GM19043 (cell line): ENCODE measurements around the gene PHTF2.
"Not testable (repeated sequence)": the region's sequence is repeated elsewhere in the genome, so short reads cannot be mapped to it uniquely, and the experiment has no call there.

ENCODE experiments used
- ATAC-seq: cut with Tn5 transposase; IDR thresholded peaks from one replicate; pipeline ENCODE4 v1.9.1; 2021; ENCODE audit warnings: low read depth; ENCODE audit not compliant: unreplicated experiment

The PHTF2 gene

GRCh38 chr7:77826300-77826699, 27.7 kb downstream of the PHTF2 start:
- no peak for ATAC-seq

- no peak for ATAC-seq
Measured at GRCh38 chr7:77827999-77828398, 29.4 kb downstream of the PHTF2 start.

GRCh38 chr7:77830649-77831355, 32.2 kb downstream of the PHTF2 start:
- ATAC-seq: no peak

GRCh38 chr7:77831481-77831880, 32.9 kb downstream of the PHTF2 start:
- ATAC-seq: no peak

- ATAC-seq: no peak
Measured at GRCh38 chr7:77831953-77832352, 33.4 kb downstream of the PHTF2 start.

GRCh38 chr7:77833136-77833535, 34.6 kb downstream of the PHTF2 start:
- ATAC-seq: no peak

GRCh38 chr7:77836425-77836824, 37.9 kb downstream of the PHTF2 start:
- not testable (repeated sequence) for ATAC-seq

- ATAC-seq: no peak
Measured at GRCh38 chr7:77837275-77837674, 38.7 kb downstream of the PHTF2 start.

- no peak for ATAC-seq
Measured at GRCh38 chr7:77837966-77838365, 39.4 kb downstream of the PHTF2 start.

- no peak for ATAC-seq
Measured at GRCh38 chr7:77838929-77839491, 40.4 kb downstream of the PHTF2 start.

GRCh38 chr7:77839919-77840318, 41.3 kb downstream of the PHTF2 start:
- ATAC-seq: no peak

- no peak for ATAC-seq
Measured at GRCh38 chr7:77843194-77843593, 44.6 kb downstream of the PHTF2 start.

- ATAC-seq: no peak
Measured at GRCh38 chr7:77846317-77847092, 47.9 kb downstream of the PHTF2 start.

- ATAC-seq: no peak
Measured at GRCh38 chr7:77855371-77856083, 57.0 kb downstream of the PHTF2 start.

GRCh38 chr7:77858278-77858677, 59.7 kb downstream of the PHTF2 start:
- ATAC-seq: peak; percentile 71

GRCh38 chr7:77859343-77859742, 60.8 kb downstream of the PHTF2 start:
- no peak for ATAC-seq

GRCh38 chr7:77862691-77863090, 64.1 kb downstream of the PHTF2 start:
- ATAC-seq: no peak

- no peak for ATAC-seq
Measured at GRCh38 chr7:77863860-77864259, 65.3 kb downstream of the PHTF2 start.

GRCh38 chr7:77866370-77866769, 67.8 kb downstream of the PHTF2 start:
- no peak for ATAC-seq

GRCh38 chr7:77866786-77867536, 68.4 kb downstream of the PHTF2 start:
- ATAC-seq: no peak

- no peak for ATAC-seq
Measured at GRCh38 chr7:77867537-77867865, 68.9 kb downstream of the PHTF2 start.
